Ishikawa (cell line): ENCODE measurements around the gene ACADL.

Experiments
- CREB1 ChIP-seq: IDR thresholded peaks from 2 replicates; pipeline ENCODE4 v1.6.1; 2012; ENCODE audit warnings: low read depth
- EGR1 ChIP-seq: IDR thresholded peaks from 2 replicates; pipeline ENCODE4 v1.6.1; 2012
- EP300 ChIP-seq: IDR thresholded peaks from 2 replicates; pipeline ENCODE4 v1.6.1; 2012; ENCODE audit warnings: borderline replicate concordance
- FOXM1 ChIP-seq: IDR thresholded peaks from 2 replicates; pipeline ENCODE4 v1.6.1; 2012; ENCODE audit warnings: low read depth, borderline replicate concordance
- MAX ChIP-seq: IDR thresholded peaks from 2 replicates; pipeline ENCODE4 v1.6.1; 2012
- NFIC ChIP-seq: IDR thresholded peaks from 2 replicates; pipeline ENCODE4 v1.6.1; 2012
- RAD21 ChIP-seq: IDR thresholded peaks from 2 replicates; pipeline ENCODE4 v1.6.1; 2012; ENCODE audit warnings: low read depth
- REST ChIP-seq: IDR thresholded peaks from 2 replicates; pipeline ENCODE4 v1.6.1; 2012; ENCODE audit warnings: low read depth, mild to moderate bottlenecking
- TAF1 ChIP-seq: IDR thresholded peaks from 2 replicates; pipeline ENCODE4 v1.6.1; 2012; ENCODE audit warnings: low read depth, mild to moderate bottlenecking
- TCF12 ChIP-seq: IDR thresholded peaks from 2 replicates; pipeline ENCODE4 v1.6.1; 2012; ENCODE audit warnings: low read depth
- TEAD4 ChIP-seq: IDR thresholded peaks from 2 replicates; pipeline ENCODE4 v1.6.1; 2012
- USF1 ChIP-seq: IDR thresholded peaks from 2 replicates; pipeline ENCODE4 v1.6.1; 2012
- YY1 ChIP-seq: IDR thresholded peaks from 2 replicates; pipeline ENCODE4 v1.6.1; 2012; ENCODE audit warnings: low read depth

GRCh38 chr2:210167227-210167626 is 58.0 kb downstream of the ACADL start:
- TF ChIP-seq EP300: no peak
- no peak for TF ChIP-seq REST
- no peak for TF ChIP-seq CREB1
- no peak for TF ChIP-seq RAD21
- no peak for TF ChIP-seq TEAD4
- no peak for TF ChIP-seq FOXM1
- no peak for TF ChIP-seq NFIC
- TF ChIP-seq USF1: no peak
- TF ChIP-seq YY1: no peak
- no peak for TF ChIP-seq TCF12
- TF ChIP-seq TAF1: no peak
- TF ChIP-seq EGR1: no peak
- TF ChIP-seq MAX: no peak
